HepG2 (cell line): ENCODE data around the gene SOWAHA. TPM values are rescaled to one million over a fixed set of nuclear protein-coding genes. Genes with fewer than 3 reads are reported as not detected.

ENCODE experiments used
- ATAC-seq: fragments of 200-7000 bp; cut with Tn5 transposase; 3 replicates; pipeline ENCODE4 v1.9.1; 2020; ENCODE audit warnings: mild to moderate bottlenecking, moderate library complexity
- BruUV-seq: library from RNA; stranded (reverse); fragments of 400-500 nt; replicated peaks from 2 replicates; lab custom pipeline; 2021; lab: Mats Ljungman, UMichigan
- CTCF ChIA-PET: fragments of 300-600 bp; formaldehyde crosslinking; extraction: SDS; loops from one replicate; lab custom pipeline; 2021; ENCODE audit warnings: low total read pairs, inconsistent platforms, low intra/inter-chr PET ratio; lab: Yijun Ruan, JAX
- POLR2A ChIA-PET: fragments of 350-600 bp; sonication (Branson Sonifier 250); formaldehyde crosslinking; loops from one replicate; lab custom pipeline; 2020; ENCODE audit warnings: antibody characterized with exemption, inconsistent platforms; lab: Yijun Ruan, JAX
- DNase-seq: peaks from one replicate; pipeline ENCODE4 v3.0.0-alpha.2; 2015; ENCODE audit warnings: low spot score
- FAIRE-seq: peaks from 3 replicates; lab custom pipeline; 2011; peaks lifted over from hg19 to GRCh38; lab: Jason Lieb, UNC
- H2AFZ ChIP-seq: one replicate; pipeline ENCODE4 v1.6.1; 2011; ENCODE audit warnings: low read length, inconsistent platforms
- H3K27ac ChIP-seq: fragments of 300-600 bp; 3 replicates; pipeline ENCODE4 v1.8.0; 2011; ENCODE audit warnings: mixed run types, mild to moderate bottlenecking, mixed read lengths, low read length, inconsistent platforms; ENCODE audit not compliant: insufficient read depth; ENCODE audit errors: extremely low read length
- H3K27me3 ChIP-seq, 2 experiments: fragments of 200-600 bp in 1 of 2; 2 replicates in 1 of 2; 3 replicates in 1 of 2; pipeline versions ENCODE4 v1.6.0 to v1.8.0; 2011; ENCODE audit warnings: low read length in 2 of 2, mild to moderate bottlenecking in 2 of 2, moderate library complexity in 2 of 2, inconsistent platforms in 1 of 2; ENCODE audit not compliant: insufficient read depth in 2 of 2, control insufficient read depth in 1 of 2
- H3K36me3 ChIP-seq, 2 experiments: fragments of 200-600 bp in 1 of 2; replicated peaks in 1 of 2; 2 replicates in 1 of 2; 3 replicates in 1 of 2; pipeline versions ENCODE4 v1.5.1 to v1.8.0; 2011; ENCODE audit warnings: low read length in 2 of 2, inconsistent platforms in 1 of 2; ENCODE audit not compliant: insufficient read depth in 2 of 2, control insufficient read depth in 1 of 2
- H3K4me1 ChIP-seq: 2 replicates; pipeline ENCODE4 v1.5.1; 2012; ENCODE audit warnings: low read length, inconsistent platforms; ENCODE audit not compliant: insufficient read depth
- H3K4me2 ChIP-seq: 2 replicates; pipeline ENCODE4 v1.6.0; 2011; ENCODE audit warnings: low read depth, low read length, inconsistent platforms
- H3K4me3 ChIP-seq, 3 experiments: fragments of 200-600 bp in 1 of 3; sonication (generic), shearing (Covaris generic) in 1 of 3; replicated peaks in 1 of 3; 2 replicates each; pipeline ENCODE4 v1.5.1; 2011 to 2016; ENCODE audit warnings: low read length in 3 of 3, inconsistent platforms in 2 of 3, low read depth in 2 of 3, mild to moderate bottlenecking in 2 of 3, control low read depth in 1 of 3, mixed read lengths in 1 of 3; ENCODE audit not compliant: insufficient read depth in 1 of 3
- H3K79me2 ChIP-seq: one replicate; pipeline ENCODE4 v1.6.1; 2011; ENCODE audit warnings: low read length, inconsistent platforms; ENCODE audit not compliant: insufficient read depth
- H3K9ac ChIP-seq: 2 replicates; pipeline ENCODE4 v1.6.0; 2011; ENCODE audit warnings: mild to moderate bottlenecking, low read depth, low read length, inconsistent platforms; ENCODE audit not compliant: insufficient read depth
- H3K9me3 ChIP-seq: 2 replicates; pipeline ENCODE4 v1.5.1; 2012; ENCODE audit warnings: mild to moderate bottlenecking, low read length
- H4K20me1 ChIP-seq: 2 replicates; pipeline ENCODE4 v1.6.0; 2011; ENCODE audit warnings: inconsistent platforms, mild to moderate bottlenecking, low read length, moderate library complexity; ENCODE audit not compliant: insufficient read depth
- ARID2 ChIP-seq: sonication (generic); formaldehyde crosslinking; IDR thresholded peaks from 2 replicates; pipeline ENCODE4 v1.8.1; 2022; ENCODE audit warnings: mild to moderate bottlenecking, missing genetic modification reagents, borderline replicate concordance
- GTF2F1 ChIP-seq: fragments of 150-350 bp; IDR thresholded peaks from 2 replicates; pipeline ENCODE4 v1.6.1; 2014; ENCODE audit warnings: low read length
- TAF15 ChIP-seq: fragments of 200-400 bp; formaldehyde crosslinking; IDR thresholded peaks from one replicate; pipeline ENCODE4 v1.6.1; 2018; ENCODE audit warnings: mild to moderate bottlenecking, low read depth, low read length; ENCODE audit not compliant: poor library complexity, severe bottlenecking
- ZFP62 ChIP-seq: sonication (generic); formaldehyde crosslinking; IDR thresholded peaks from 2 replicates; pipeline ENCODE4 v1.4.0; 2020; ENCODE audit warnings: missing genetic modification reagents
- WGBS: methylation state at CpG from one replicate; pipeline ENCODE4 v1.1.6; 2017; ENCODE audit warnings: low lambda C conversion rate; 5-methylcytosine and 5-hydroxymethylcytosine counted together
- in situ Hi-C: cut with HindIII; loops from 2 replicates; pipeline ENCODE4 v1.10.0; 2017; ENCODE audit warnings: low pct_unique_long_range_greater_than_20kb; ENCODE audit not compliant: extremely low pct_ligation_motif_present
- intact Hi-C: fragments of 100-400 bp; cut with micrococcal nuclease; formaldehyde crosslinking; loops from one replicate; pipeline ENCODE4 v1.10.0; 2022; ENCODE audit not compliant: unreplicated experiment
- polyA plus RNA-seq, 8 experiments: library from polyadenylated mRNA; depleted of rRNA in 3 of 8; stranded (reverse) in 7 of 8; unstranded in 1 of 8; fragments of >200 nt; fragmentation: Illumina TruSeq in 4 of 8; extraction: Trizol in 4 of 8; gene quantifications; 2 replicates each; pipeline versions ENCODE4 v1.2.1 to v1.2.3, GENCODE V29; 2011 to 2016; ENCODE audit warnings: low read depth in 4 of 8, missing spikeins in 1 of 8, mixed read lengths in 1 of 8; ENCODE audit not compliant: insufficient read depth in 1 of 8
- total RNA-seq, 5 experiments: library from RNA; depleted of rRNA; stranded (reverse); fragments of >200 nt; fragmentation: Illumina TruSeq; extraction: Trizol; gene quantifications; 2 replicates each; pipeline ENCODE4 v1.2.3, GENCODE V29; 2016; ENCODE audit warnings: low read depth in 1 of 5
- TF ChIP-seq, protein P1 (sequence below): sonication (generic); formaldehyde crosslinking; IDR thresholded peaks from 2 replicates; pipeline ENCODE4 v1.5.0; 2020; ENCODE audit warnings: mild to moderate bottlenecking, missing genetic modification reagents, borderline replicate concordance
- TF ChIP-seq, protein P2 (sequence below): fragments of 450-650 bp; IDR thresholded peaks from 2 replicates; pipeline ENCODE4 v1.6.1; 2016

SOWAHA gene
- total and polyA plus RNA-seq, 2 of the 13 experiments (the other 11 are each of a cell fraction or from before 2014, with no cell fraction given), result 0.95 to 1.9 TPM

DNA sequence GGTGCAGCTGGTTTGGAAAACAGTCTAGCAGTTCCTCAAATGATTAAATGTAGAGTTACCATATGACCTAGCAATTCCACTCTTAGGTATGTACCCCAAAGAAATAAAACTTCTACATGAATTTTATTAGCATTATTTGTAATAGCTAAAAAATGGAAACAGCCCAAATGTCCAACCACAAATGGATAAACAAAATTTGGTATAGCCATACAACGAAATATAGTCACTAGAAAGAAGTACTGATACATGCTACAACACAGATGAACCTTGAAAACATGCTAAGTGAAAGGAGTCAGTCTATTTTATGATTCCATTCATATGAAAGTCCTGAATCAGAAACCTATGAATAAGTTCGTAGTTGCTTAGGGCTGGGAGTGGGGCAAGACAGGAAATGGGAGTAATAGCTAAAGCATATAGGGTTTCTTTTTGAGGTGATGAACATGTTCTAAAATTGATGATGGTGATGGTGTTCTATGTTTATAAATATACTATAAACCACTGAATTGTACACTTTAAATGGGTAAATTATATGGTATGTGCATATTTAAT, 46.9 kb downstream of the SOWAHA start:
- ATAC-seq, result no peak
- Histone ChIP-seq H4K20me1 (no peaks in the 10 kb centered on the region), H3K4me1 (peaks cover 16% of the 10 kb centered on the region), H3K27ac (no peak overlapping the region), H3K36me3 (no peaks in the 10 kb centered on the region), H3K9ac (no peak overlapping the region), H3K9me3 (no peaks in the 10 kb centered on the region), H3K4me2 (no peak overlapping the region), H3K79me2 (no peaks in the 10 kb centered on the region), H2AFZ (no peak overlapping the region), H3K4me3 (no peak overlapping the region), H3K27me3 (no peaks in the 10 kb centered on the region; a peak in 1 of 5 replicates)
- no peak for FAIRE-seq
- no peak for DNase-seq
- TF ChIP-seq, protein P1, sequence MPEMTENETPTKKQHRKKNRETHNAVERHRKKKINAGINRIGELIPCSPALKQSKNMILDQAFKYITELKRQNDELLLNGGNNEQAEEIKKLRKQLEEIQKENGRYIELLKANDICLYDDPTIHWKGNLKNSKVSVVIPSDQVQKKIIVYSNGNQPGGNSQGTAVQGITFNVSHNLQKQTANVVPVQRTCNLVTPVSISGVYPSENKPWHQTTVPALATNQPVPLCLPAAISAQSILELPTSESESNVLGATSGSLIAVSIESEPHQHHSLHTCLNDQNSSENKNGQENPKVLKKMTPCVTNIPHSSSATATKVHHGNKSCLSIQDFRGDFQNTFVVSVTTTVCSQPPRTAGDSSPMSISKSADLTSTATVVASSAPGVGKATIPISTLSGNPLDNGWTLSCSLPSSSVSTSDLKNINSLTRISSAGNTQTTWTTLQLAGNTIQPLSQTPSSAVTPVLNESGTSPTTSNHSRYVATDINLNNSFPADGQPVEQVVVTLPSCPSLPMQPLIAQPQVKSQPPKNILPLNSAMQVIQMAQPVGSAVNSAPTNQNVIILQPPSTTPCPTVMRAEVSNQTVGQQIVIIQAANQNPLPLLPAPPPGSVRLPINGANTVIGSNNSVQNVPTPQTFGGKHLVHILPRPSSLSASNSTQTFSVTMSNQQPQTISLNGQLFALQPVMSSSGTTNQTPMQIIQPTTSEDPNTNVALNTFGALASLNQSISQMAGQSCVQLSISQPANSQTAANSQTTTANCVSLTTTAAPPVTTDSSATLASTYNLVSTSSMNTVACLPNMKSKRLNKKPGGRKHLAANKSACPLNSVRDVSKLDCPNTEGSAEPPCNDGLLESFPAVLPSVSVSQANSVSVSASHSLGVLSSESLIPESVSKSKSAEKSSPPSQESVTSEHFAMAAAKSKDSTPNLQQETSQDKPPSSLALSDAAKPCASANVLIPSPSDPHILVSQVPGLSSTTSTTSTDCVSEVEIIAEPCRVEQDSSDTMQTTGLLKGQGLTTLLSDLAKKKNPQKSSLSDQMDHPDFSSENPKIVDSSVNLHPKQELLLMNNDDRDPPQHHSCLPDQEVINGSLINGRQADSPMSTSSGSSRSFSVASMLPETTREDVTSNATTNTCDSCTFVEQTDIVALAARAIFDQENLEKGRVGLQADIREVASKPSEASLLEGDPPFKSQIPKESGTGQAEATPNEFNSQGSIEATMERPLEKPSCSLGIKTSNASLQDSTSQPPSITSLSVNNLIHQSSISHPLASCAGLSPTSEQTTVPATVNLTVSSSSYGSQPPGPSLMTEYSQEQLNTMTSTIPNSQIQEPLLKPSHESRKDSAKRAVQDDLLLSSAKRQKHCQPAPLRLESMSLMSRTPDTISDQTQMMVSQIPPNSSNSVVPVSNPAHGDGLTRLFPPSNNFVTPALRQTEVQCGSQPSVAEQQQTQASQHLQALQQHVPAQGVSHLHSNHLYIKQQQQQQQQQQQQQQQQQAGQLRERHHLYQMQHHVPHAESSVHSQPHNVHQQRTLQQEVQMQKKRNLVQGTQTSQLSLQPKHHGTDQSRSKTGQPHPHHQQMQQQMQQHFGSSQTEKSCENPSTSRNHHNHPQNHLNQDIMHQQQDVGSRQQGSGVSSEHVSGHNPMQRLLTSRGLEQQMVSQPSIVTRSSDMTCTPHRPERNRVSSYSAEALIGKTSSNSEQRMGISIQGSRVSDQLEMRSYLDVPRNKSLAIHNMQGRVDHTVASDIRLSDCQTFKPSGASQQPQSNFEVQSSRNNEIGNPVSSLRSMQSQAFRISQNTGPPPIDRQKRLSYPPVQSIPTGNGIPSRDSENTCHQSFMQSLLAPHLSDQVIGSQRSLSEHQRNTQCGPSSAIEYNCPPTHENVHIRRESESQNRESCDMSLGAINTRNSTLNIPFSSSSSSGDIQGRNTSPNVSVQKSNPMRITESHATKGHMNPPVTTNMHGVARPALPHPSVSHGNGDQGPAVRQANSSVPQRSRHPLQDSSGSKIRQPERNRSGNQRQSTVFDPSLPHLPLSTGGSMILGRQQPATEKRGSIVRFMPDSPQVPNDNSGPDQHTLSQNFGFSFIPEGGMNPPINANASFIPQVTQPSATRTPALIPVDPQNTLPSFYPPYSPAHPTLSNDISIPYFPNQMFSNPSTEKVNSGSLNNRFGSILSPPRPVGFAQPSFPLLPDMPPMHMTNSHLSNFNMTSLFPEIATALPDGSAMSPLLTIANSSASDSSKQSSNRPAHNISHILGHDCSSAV, result no peak
- no peak for TF ChIP-seq ZFP62 (CRISPR knock-in tag)
- TF ChIP-seq ARID2 (CRISPR knock-in tag), result no peak
- TF ChIP-seq, protein P2, sequence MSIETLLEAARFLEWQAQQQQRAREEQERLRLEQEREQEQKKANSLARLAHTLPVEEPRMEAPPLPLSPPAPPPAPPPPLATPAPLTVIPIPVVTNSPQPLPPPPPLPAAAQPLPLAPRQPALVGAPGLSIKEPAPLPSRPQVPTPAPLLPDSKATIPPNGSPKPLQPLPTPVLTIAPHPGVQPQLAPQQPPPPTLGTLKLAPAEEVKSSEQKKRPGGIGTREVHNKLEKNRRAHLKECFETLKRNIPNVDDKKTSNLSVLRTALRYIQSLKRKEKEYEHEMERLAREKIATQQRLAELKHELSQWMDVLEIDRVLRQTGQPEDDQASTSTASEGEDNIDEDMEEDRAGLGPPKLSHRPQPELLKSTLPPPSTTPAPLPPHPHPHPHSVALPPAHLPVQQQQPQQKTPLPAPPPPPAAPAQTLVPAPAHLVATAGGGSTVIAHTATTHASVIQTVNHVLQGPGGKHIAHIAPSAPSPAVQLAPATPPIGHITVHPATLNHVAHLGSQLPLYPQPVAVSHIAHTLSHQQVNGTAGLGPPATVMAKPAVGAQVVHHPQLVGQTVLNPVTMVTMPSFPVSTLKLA, result no peak
- TF ChIP-seq GTF2F1, result no peak
- no peak for TF ChIP-seq TAF15
- POLR2A ChIA-PET, result interaction anchor here (1.4 kb wide), 1 partner anchor 21 kb away, joined by 5 read pairs; no protein-coding TSS in a partner anchor
- in situ Hi-C loops (no loop called here), intact Hi-C loops (no loop called here)
- BruUV-seq, result no TSS peak
- CTCF ChIA-PET, result no interaction called here
- WGBS, result 79% methylated on average over 2 of the region's 2 CpGs
